ENCODE measurements around the gene SH3BP4. TPM values are rescaled to one million over a fixed set of nuclear protein-coding genes. Genes with fewer than 3 reads are reported as not detected.

Gene SH3BP4
- total and polyA plus RNA-seq, 2 of the 13 experiments (the other 11 are each of a cell fraction or from before 2014, with no cell fraction given), result 34.6 to 99.1 TPM

DNA sequence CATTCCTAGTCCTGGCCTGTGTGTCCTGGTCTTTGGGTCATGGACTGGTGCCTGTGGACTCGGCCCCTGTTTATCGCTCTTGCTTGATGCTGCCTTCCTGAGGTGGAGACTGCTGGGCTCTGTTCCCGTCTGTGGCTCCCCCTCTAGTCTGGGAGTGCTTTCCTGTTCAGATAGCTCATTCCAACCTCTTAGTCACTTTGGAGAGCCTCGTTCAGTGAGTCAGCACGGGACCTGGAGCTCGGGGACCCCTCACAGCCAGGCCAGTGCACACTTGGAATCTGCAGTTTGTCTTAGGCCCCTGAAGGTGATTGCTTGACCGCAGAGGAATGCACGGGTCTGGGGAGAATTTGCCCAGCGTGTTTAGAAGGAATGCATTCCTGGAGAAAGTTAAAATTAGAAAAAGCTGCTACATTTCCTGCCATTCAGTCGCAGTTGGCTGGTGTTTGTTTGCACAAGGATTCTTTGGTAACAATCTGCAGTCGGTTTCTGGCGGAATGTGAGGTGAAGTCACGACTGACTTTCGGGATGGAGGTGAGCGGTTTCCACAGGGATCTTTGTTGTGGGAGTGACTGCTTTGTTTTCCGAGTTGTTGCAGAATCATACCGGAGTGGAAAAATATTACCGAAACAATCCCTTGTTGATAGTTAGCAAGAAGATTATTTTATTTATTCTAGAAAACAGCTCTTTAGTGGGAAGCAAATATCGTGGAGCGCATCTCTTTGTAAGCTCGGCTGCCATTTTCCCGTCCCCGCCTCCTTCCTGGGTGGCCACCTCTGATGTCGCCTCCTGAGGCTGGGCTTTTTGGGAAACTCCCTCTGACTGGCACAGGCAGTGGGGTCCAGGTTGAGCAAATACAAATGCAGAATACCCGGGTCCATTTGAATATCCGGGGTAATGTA lies 29.6 kb downstream of the SH3BP4 start (continued):
- TF ChIP-seq ZNF34 (CRISPR knock-in tag; IDR thresholded peaks at IDR 0.05; ENCODE audit: borderline replicate concordance) (no peak), MZF1 (CRISPR knock-in tag; IDR thresholded peaks at IDR 0.05; ENCODE audit: borderline replicate concordance) (no peak), SIN3B (IDR thresholded peaks at IDR 0.05; ENCODE audit: low read length) (no peak), ZNF615 (CRISPR knock-in tag; IDR thresholded peaks at IDR 0.05; ENCODE audit: borderline replicate concordance) (no peak), ZNF790 (CRISPR knock-in tag; IDR thresholded peaks at IDR 0.05; ENCODE audit: borderline replicate concordance) (no peak), BCL6 (CRISPR knock-in tag; IDR thresholded peaks at IDR 0.05) (peak; percentile 71), KAT2B (IDR thresholded peaks at IDR 0.05; ENCODE audit: borderline replicate concordance, low read depth, low read length) (no peak), FOXA1 (IDR thresholded peaks at IDR 0.05) (no peak), FOXA1 (CRISPR knock-in tag; IDR thresholded peaks at IDR 0.05) (peak; percentile 74; the same call in 1 of the 2 replicates), THAP11 (CRISPR knock-in tag; IDR thresholded peaks at IDR 0.05) (no peak), ZNF530 (CRISPR knock-in tag; IDR thresholded peaks at IDR 0.05; ENCODE audit: low read depth) (no peak), POLR2AphosphoS5 (IDR thresholded peaks at IDR 0.05; ENCODE audit: low read depth, low read length) (peak; percentile 48; the same call in 1 of the 2 replicates), ZFP1 (CRISPR knock-in tag; IDR thresholded peaks at IDR 0.05) (no peak)
- TF ChIP-seq, protein P1, sequence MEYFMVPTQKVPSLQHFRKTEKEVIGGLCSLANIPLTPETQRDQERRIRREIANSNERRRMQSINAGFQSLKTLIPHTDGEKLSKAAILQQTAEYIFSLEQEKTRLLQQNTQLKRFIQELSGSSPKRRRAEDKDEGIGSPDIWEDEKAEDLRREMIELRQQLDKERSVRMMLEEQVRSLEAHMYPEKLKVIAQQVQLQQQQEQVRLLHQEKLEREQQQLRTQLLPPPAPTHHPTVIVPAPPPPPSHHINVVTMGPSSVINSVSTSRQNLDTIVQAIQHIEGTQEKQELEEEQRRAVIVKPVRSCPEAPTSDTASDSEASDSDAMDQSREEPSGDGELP (IDR thresholded peaks at IDR 0.05; ENCODE audit: borderline replicate concordance, low read depth), result peak; percentile 11; the same call in 1 of the 2 replicates
- TF ChIP-seq, protein P2, sequence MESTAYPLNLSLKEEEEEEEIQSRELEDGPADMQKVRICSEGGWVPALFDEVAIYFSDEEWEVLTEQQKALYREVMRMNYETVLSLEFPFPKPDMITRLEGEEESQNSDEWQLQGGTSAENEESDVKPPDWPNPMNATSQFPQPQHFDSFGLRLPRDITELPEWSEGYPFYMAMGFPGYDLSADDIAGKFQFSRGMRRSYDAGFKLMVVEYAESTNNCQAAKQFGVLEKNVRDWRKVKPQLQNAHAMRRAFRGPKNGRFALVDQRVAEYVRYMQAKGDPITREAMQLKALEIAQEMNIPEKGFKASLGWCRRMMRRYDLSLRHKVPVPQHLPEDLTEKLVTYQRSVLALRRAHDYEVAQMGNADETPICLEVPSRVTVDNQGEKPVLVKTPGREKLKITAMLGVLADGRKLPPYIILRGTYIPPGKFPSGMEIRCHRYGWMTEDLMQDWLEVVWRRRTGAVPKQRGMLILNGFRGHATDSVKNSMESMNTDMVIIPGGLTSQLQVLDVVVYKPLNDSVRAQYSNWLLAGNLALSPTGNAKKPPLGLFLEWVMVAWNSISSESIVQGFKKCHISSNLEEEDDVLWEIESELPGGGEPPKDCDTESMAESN (CRISPR knock-in tag; conservative IDR thresholded peaks at IDR 0.05), result no peak
- TF ChIP-seq, protein P3, sequence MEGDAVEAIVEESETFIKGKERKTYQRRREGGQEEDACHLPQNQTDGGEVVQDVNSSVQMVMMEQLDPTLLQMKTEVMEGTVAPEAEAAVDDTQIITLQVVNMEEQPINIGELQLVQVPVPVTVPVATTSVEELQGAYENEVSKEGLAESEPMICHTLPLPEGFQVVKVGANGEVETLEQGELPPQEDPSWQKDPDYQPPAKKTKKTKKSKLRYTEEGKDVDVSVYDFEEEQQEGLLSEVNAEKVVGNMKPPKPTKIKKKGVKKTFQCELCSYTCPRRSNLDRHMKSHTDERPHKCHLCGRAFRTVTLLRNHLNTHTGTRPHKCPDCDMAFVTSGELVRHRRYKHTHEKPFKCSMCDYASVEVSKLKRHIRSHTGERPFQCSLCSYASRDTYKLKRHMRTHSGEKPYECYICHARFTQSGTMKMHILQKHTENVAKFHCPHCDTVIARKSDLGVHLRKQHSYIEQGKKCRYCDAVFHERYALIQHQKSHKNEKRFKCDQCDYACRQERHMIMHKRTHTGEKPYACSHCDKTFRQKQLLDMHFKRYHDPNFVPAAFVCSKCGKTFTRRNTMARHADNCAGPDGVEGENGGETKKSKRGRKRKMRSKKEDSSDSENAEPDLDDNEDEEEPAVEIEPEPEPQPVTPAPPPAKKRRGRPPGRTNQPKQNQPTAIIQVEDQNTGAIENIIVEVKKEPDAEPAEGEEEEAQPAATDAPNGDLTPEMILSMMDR (CRISPR knock-in tag; IDR thresholded peaks at IDR 0.05), result peak; percentile 63
- TF ChIP-seq, protein P4, sequence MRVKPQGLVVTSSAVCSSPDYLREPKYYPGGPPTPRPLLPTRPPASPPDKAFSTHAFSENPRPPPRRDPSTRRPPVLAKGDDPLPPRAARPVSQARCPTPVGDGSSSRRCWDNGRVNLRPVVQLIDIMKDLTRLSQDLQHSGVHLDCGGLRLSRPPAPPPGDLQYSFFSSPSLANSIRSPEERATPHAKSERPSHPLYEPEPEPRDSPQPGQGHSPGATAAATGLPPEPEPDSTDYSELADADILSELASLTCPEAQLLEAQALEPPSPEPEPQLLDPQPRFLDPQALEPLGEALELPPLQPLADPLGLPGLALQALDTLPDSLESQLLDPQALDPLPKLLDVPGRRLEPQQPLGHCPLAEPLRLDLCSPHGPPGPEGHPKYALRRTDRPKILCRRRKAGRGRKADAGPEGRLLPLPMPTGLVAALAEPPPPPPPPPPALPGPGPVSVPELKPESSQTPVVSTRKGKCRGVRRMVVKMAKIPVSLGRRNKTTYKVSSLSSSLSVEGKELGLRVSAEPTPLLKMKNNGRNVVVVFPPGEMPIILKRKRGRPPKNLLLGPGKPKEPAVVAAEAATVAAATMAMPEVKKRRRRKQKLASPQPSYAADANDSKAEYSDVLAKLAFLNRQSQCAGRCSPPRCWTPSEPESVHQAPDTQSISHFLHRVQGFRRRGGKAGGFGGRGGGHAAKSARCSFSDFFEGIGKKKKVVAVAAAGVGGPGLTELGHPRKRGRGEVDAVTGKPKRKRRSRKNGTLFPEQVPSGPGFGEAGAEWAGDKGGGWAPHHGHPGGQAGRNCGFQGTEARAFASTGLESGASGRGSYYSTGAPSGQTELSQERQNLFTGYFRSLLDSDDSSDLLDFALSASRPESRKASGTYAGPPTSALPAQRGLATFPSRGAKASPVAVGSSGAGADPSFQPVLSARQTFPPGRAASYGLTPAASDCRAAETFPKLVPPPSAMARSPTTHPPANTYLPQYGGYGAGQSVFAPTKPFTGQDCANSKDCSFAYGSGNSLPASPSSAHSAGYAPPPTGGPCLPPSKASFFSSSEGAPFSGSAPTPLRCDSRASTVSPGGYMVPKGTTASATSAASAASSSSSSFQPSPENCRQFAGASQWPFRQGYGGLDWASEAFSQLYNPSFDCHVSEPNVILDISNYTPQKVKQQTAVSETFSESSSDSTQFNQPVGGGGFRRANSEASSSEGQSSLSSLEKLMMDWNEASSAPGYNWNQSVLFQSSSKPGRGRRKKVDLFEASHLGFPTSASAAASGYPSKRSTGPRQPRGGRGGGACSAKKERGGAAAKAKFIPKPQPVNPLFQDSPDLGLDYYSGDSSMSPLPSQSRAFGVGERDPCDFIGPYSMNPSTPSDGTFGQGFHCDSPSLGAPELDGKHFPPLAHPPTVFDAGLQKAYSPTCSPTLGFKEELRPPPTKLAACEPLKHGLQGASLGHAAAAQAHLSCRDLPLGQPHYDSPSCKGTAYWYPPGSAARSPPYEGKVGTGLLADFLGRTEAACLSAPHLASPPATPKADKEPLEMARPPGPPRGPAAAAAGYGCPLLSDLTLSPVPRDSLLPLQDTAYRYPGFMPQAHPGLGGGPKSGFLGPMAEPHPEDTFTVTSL (CRISPR knock-in tag; IDR thresholded peaks at IDR 0.05; ENCODE audit: borderline replicate concordance), result peak; percentile 45; the same call in 1 of the 2 replicates
- TF ChIP-seq, protein P5, sequence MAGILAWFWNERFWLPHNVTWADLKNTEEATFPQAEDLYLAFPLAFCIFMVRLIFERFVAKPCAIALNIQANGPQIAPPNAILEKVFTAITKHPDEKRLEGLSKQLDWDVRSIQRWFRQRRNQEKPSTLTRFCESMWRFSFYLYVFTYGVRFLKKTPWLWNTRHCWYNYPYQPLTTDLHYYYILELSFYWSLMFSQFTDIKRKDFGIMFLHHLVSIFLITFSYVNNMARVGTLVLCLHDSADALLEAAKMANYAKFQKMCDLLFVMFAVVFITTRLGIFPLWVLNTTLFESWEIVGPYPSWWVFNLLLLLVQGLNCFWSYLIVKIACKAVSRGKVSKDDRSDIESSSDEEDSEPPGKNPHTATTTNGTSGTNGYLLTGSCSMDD (CRISPR knock-in tag; IDR thresholded peaks at IDR 0.05), result no peak

Data from HepG2 (cell line).